ENCODE data around the gene KLHL8.

Gene KLHL8

GRCh38 chr4:87118826-87119225 is 101.6 kb downstream of the KLHL8 start:
- Histone ChIP-seq H3K79me2 (ENCODE audit: insufficient read depth, low read depth) (peaks cover 15% of the 10 kb centered on the region; the same call in 1 of the 2 replicates), H3K36me3 (ENCODE audit: insufficient read depth) (peaks cover 16% of the 10 kb centered on the region; the same call in 1 of the 2 replicates), H2AFZ (ENCODE audit: low read depth) (no peak overlapping the region), H3K4me2 (no peak overlapping the region), H3K4me1 (ENCODE audit: low read depth, poor library complexity, severe bottlenecking) (peaks cover 6% of the 10 kb centered on the region), H3K27ac (no peak overlapping the region), H3K4me3 (IDR thresholded peaks at IDR 0.05; ENCODE audit: insufficient read depth, low read depth, low read length) (no peak overlapping the region), H4K20me1 (ENCODE audit: insufficient read depth) (no peaks in the 10 kb centered on the region), H3K27me3 (ENCODE audit: insufficient read depth, low read depth) (no peaks in the 10 kb centered on the region), H3K9ac (no peak overlapping the region)
- TF ChIP-seq CTCF (conservative IDR thresholded peaks at IDR 0.05; ENCODE audit: low read depth, low read length): no peak

- Histone ChIP-seq H3K79me2 (ENCODE audit: insufficient read depth, low read depth) (peaks cover 12% of the 10 kb centered on the region; the same call in 1 of the 2 replicates), H4K20me1 (ENCODE audit: insufficient read depth) (no peaks in the 10 kb centered on the region), H3K9ac (no peak overlapping the region), H3K4me1 (ENCODE audit: low read depth, poor library complexity, severe bottlenecking) (peaks cover 6% of the 10 kb centered on the region), H3K27ac (no peak overlapping the region), H3K36me3 (ENCODE audit: insufficient read depth) (peaks cover 18% of the 10 kb centered on the region; the same call in 1 of the 2 replicates), H3K4me2 (no peak overlapping the region), H2AFZ (ENCODE audit: low read depth) (no peak overlapping the region), H3K27me3 (ENCODE audit: insufficient read depth, low read depth) (no peaks in the 10 kb centered on the region), H3K4me3 (IDR thresholded peaks at IDR 0.05; ENCODE audit: insufficient read depth, low read depth, low read length) (no peak overlapping the region)
- TF ChIP-seq CTCF (conservative IDR thresholded peaks at IDR 0.05; ENCODE audit: low read depth, low read length): no peak
Observed at GRCh38 chr4:87118421-87118820, 102.0 kb downstream of the KLHL8 start.

- Histone ChIP-seq H4K20me1 (ENCODE audit: insufficient read depth) (no peaks in the 10 kb centered on the region), H2AFZ (ENCODE audit: low read depth) (no peak overlapping the region), H3K27me3 (ENCODE audit: insufficient read depth, low read depth) (no peaks in the 10 kb centered on the region), H3K4me1 (ENCODE audit: low read depth, poor library complexity, severe bottlenecking) (peaks cover 6% of the 10 kb centered on the region), H3K4me2 (no peak overlapping the region), H3K9ac (no peak overlapping the region), H3K4me3 (IDR thresholded peaks at IDR 0.05; ENCODE audit: insufficient read depth, low read depth, low read length) (no peak overlapping the region), H3K79me2 (ENCODE audit: insufficient read depth, low read depth) (peaks cover 8% of the 10 kb centered on the region; the same call in 1 of the 2 replicates), H3K27ac (no peak overlapping the region), H3K36me3 (ENCODE audit: insufficient read depth) (peaks cover 20% of the 10 kb centered on the region; the same call in 1 of the 2 replicates)
- TF ChIP-seq CTCF (conservative IDR thresholded peaks at IDR 0.05; ENCODE audit: low read depth, low read length): no peak
Observed at GRCh38 chr4:87117732-87118075, 102.7 kb downstream of the KLHL8 start.

GRCh38 chr4:87117051-87117731 is 103.2 kb downstream of the KLHL8 start:
- Histone ChIP-seq H3K79me2 (ENCODE audit: insufficient read depth, low read depth) (peaks cover 3% of the 10 kb centered on the region; the same call in 1 of the 2 replicates), H3K9ac (no peak overlapping the region), H3K27me3 (ENCODE audit: insufficient read depth, low read depth) (no peaks in the 10 kb centered on the region), H3K4me1 (ENCODE audit: low read depth, poor library complexity, severe bottlenecking) (peaks cover 6% of the 10 kb centered on the region), H3K4me3 (IDR thresholded peaks at IDR 0.05; ENCODE audit: insufficient read depth, low read depth, low read length) (no peak overlapping the region), H3K4me2 (no peak overlapping the region), H3K36me3 (ENCODE audit: insufficient read depth) (peaks cover 20% of the 10 kb centered on the region; the same call in 1 of the 2 replicates), H4K20me1 (ENCODE audit: insufficient read depth) (no peaks in the 10 kb centered on the region), H3K27ac (no peak overlapping the region), H2AFZ (ENCODE audit: low read depth) (no peak overlapping the region)
- no peak for TF ChIP-seq CTCF (conservative IDR thresholded peaks at IDR 0.05; ENCODE audit: low read depth, low read length)

Measured in KMS-11 (cell line).